Measurements from ENCODE around the gene HIVEP1. TPM values are rescaled to one million over a fixed set of nuclear protein-coding genes. Genes with fewer than 3 reads are reported as not detected.

Gene HIVEP1
- total RNA-seq, 4 donors from 2014 or later: 17.5 to 29.0 (median 24.1) TPM

GRCh38 chr6:11977193-11977592 lies 34.9 kb upstream of the HIVEP1 start:
- TF ChIP-seq CTCF (IDR thresholded peaks at IDR 0.05; ENCODE audit: low read depth): no peak

GRCh38 chr6:11977738-11978137 lies 34.4 kb upstream of the HIVEP1 start:
- TF ChIP-seq CTCF (IDR thresholded peaks at IDR 0.05; ENCODE audit: low read depth): no peak

GRCh38 chr6:11978169-11978987 lies 33.7 kb upstream of the HIVEP1 start:
- no peak for TF ChIP-seq CTCF (IDR thresholded peaks at IDR 0.05; ENCODE audit: low read depth)

- no peak for TF ChIP-seq CTCF (IDR thresholded peaks at IDR 0.05; ENCODE audit: low read depth)
Observed at GRCh38 chr6:11979866-11980265, 32.2 kb upstream of the HIVEP1 start.

GRCh38 chr6:11983306-11983705 lies 28.8 kb upstream of the HIVEP1 start:
- TF ChIP-seq CTCF (IDR thresholded peaks at IDR 0.05; ENCODE audit: low read depth): no peak

GRCh38 chr6:11987386-11987785 lies 24.7 kb upstream of the HIVEP1 start:
- no peak for TF ChIP-seq CTCF (IDR thresholded peaks at IDR 0.05; ENCODE audit: low read depth)

- TF ChIP-seq CTCF (IDR thresholded peaks at IDR 0.05; ENCODE audit: low read depth): no peak
Observed at GRCh38 chr6:11989386-11989785, 22.7 kb upstream of the HIVEP1 start.
